ENCODE results near the gene RNF220. TPM values are rescaled to one million over a fixed set of nuclear protein-coding genes. Genes with fewer than 3 reads are reported as not detected.

RNF220 gene
- total and polyA plus RNA-seq, 9 of the 15 experiments (the other 6 are each of a cell fraction or from before 2014, with no cell fraction given) = 5.1 to 117 (median 66.9) TPM

- TF ChIP-seq ZNF75A (CRISPR knock-in tag; IDR thresholded peaks at IDR 0.05) = no peak
- no peak for TF ChIP-seq ZNF239 (CRISPR knock-in tag; IDR thresholded peaks at IDR 0.05)
These were observed 98.6 kb downstream of the RNF220 start (continued) for GRCh38 chr1:44503625-44504024.

- Histone ChIP-seq H3K4me1 (replicated peaks in 1 of 2; ENCODE audit: control insufficient read depth in 2 of 2, insufficient read depth in 2 of 2, low read length in 2 of 2) (no peaks in the 10 kb centered on the region), H3K9me1 (ENCODE audit: control insufficient read depth, insufficient read depth, low read length) (no peaks in the 10 kb centered on the region), H4K20me1 (replicated peaks; ENCODE audit: control insufficient read depth, insufficient read depth, low read length) (0 out of 2 replicates have a peak, but pooled peaks cover 5% of the 10 kb centered on the region), H3K36me3 (ENCODE audit: control insufficient read depth, insufficient read depth, low read length) (no peaks in the 10 kb centered on the region), H3K27me3 (ENCODE audit: control insufficient read depth in 2 of 2, insufficient read depth in 2 of 2, low read length in 2 of 2) (peaks cover 61 to 68% of the 10 kb centered on the region in 2 experiments), H3K27ac (ENCODE audit: extremely low read depth, low read depth, low read length) (no peak overlapping the region), H2AFZ (ENCODE audit: low read depth, low read length) (no peak overlapping the region), H3K79me2 (ENCODE audit: control insufficient read depth, insufficient read depth, low read length) (no peaks in the 10 kb centered on the region), H3K4me3 (no peak overlapping the region), H3K9ac (ENCODE audit: insufficient read depth in 1 of 2, low read depth in 2 of 2, low read length in 2 of 2) (no peak overlapping the region), H3K9me3 (replicated peaks; ENCODE audit: control insufficient read depth, insufficient read depth, low read depth, low read length) (no peaks in the 10 kb centered on the region), H3K4me2 (ENCODE audit: insufficient read depth, low read length) (no peak overlapping the region)
- ATAC-seq (no peak), DNase-seq (ENCODE audit: extremely low read depth in 1 of 4, low spot score in 3 of 4) (no peak), FAIRE-seq (no peak)
- in situ Hi-C loops (cut with MboI) (no loop called here), intact Hi-C loops (cut with micrococcal nuclease) (no loop called here)
- ChIA-PET POLR2A (interaction anchor here (0.6 to 1.1 kb wide), 2 partner anchors 25 to 77 kb away, joined by 3 read pairs; no protein-coding TSS in a partner anchor), CTCF (ENCODE audit: low intra/inter-chr PET ratio) (no interaction called here)
- no TSS peak for BruUV-seq (replicated peaks)
- WGBS (ENCODE audit: insufficient coverage, low coverage, missing lambda C conversion rate) = 20% methylated on average over 18 of the region's 20 CpGs
- TF ChIP-seq ZFP30 (CRISPR knock-in tag; IDR thresholded peaks at IDR 0.05; ENCODE audit: borderline replicate concordance) (no peak), NUFIP1 (IDR thresholded peaks at IDR 0.05; ENCODE audit: partially characterized antibody) (no peak), RNF2 (IDR thresholded peaks at IDR 0.05) (no peak), ZNF274 (IDR thresholded peaks at IDR 0.05; ENCODE audit: borderline replicate concordance, low read depth, low read length) (no peak), HINFP (tag; conservative IDR thresholded peaks at IDR 0.05; ENCODE audit: low read depth) (no peak), NCOA2 (IDR thresholded peaks at IDR 0.05; ENCODE audit: partially characterized antibody in 2 of 2) (no peak), STAT5B (CRISPR knock-in tag; IDR thresholded peaks at IDR 0.05) (no peak), ZNF668 (CRISPR knock-in tag; IDR thresholded peaks at IDR 0.05) (no peak), FOXJ2 (tag; IDR thresholded peaks at IDR 0.05) (no peak), HNRNPK (IDR thresholded peaks at IDR 0.05; ENCODE audit: low read depth, low read length, poor library complexity, severe bottlenecking) (no peak), TRIM25 (IDR thresholded peaks at IDR 0.05; ENCODE audit: borderline replicate concordance) (no peak), ZNF507 (tag; conservative IDR thresholded peaks at IDR 0.05) (no peak)
These were observed 100.3 kb downstream of the RNF220 start for GRCh38 chr1:44505210-44505993.

Measured in K562 (cell line).